Measurements from ENCODE around the gene PRR14L.
"Not testable (repeated sequence)": the region's sequence is repeated elsewhere in the genome, so short reads cannot be mapped to it uniquely, and the experiment has no call there.

Gene PRR14L

DNA sequence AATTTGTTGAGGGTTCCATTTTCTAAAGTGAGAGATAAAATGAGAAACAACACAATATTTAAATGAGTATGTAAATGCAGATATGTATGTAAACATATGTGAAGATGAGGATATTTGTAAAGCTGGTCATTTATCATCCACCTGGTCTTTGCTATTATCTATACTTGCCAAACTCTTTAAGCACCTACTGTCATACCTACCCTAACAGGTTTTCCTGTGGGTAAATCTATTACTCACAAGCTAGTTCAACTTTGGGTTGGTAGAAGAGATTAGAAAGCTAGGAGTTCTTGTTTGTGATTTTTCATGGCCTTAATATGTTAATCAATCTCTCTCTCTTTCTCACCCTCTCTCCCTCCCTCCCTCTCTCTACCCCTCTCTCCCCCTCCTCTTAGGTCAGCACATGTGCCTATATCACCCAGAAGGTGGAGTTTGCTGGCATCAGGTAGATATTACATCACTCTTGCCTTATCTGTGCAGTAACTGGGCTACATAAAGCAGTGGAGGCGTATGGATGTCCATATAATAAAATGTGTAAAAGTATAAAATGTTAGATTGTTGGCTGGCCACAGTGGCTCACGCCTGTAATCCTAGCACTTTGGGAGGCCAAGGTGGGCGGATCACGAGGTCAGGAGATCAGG lies 18.6 kb upstream of the PRR14L start:
- H3K4me3 ChIP-seq (ENCODE audit: low read depth, low read length), result no peak overlapping the region
- no peak for DNase-seq
- H3K36me3 ChIP-seq (replicated peaks), result peaks cover 20% of the 10 kb centered on the region
- no peaks in the 10 kb centered on the region for H3K27me3 ChIP-seq (replicated peaks)
- in situ Hi-C loops (cut with HindIII; ENCODE audit: low pct_ligation_motif_present, low sequenced_read_pairs), result no loop called here
- no peak overlapping the region for H3K27ac ChIP-seq
- TF ChIP-seq, protein P1, sequence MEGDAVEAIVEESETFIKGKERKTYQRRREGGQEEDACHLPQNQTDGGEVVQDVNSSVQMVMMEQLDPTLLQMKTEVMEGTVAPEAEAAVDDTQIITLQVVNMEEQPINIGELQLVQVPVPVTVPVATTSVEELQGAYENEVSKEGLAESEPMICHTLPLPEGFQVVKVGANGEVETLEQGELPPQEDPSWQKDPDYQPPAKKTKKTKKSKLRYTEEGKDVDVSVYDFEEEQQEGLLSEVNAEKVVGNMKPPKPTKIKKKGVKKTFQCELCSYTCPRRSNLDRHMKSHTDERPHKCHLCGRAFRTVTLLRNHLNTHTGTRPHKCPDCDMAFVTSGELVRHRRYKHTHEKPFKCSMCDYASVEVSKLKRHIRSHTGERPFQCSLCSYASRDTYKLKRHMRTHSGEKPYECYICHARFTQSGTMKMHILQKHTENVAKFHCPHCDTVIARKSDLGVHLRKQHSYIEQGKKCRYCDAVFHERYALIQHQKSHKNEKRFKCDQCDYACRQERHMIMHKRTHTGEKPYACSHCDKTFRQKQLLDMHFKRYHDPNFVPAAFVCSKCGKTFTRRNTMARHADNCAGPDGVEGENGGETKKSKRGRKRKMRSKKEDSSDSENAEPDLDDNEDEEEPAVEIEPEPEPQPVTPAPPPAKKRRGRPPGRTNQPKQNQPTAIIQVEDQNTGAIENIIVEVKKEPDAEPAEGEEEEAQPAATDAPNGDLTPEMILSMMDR (IDR thresholded peaks at IDR 0.05; ENCODE audit: low read depth, low read length, missing control alignments), result no peak

DNA sequence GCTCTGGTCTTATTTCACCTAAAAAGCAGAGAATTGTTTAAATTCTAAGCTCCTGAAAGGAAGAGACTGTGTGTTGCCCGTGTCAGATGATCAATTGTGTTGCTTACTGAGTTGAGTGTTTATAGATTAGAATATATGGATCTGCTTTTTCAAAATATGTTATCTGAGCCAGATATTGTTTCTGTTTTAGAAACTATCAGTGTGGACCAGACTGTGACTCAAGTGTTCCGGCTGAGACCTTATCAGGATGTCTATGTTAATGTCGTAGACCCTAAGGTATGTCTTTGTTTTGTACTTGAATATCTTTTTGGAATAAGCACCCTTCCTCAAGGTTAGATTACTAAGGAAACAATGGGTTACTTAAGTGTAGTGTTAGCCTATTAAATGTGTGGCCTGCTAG lies 14.9 kb upstream of the PRR14L start:
- in situ Hi-C loops (cut with HindIII; ENCODE audit: low pct_ligation_motif_present, low sequenced_read_pairs), result no loop called here
- TF ChIP-seq, protein P1 (IDR thresholded peaks at IDR 0.05; ENCODE audit: low read depth, low read length, missing control alignments), result no peak
- H3K36me3 ChIP-seq (replicated peaks), result peaks cover 31% of the 10 kb centered on the region
- H3K27ac ChIP-seq, result no peak overlapping the region
- no peaks in the 10 kb centered on the region for H3K27me3 ChIP-seq (replicated peaks)
- no peak for DNase-seq
- H3K4me3 ChIP-seq (ENCODE audit: low read depth, low read length), result no peak overlapping the region

DNA sequence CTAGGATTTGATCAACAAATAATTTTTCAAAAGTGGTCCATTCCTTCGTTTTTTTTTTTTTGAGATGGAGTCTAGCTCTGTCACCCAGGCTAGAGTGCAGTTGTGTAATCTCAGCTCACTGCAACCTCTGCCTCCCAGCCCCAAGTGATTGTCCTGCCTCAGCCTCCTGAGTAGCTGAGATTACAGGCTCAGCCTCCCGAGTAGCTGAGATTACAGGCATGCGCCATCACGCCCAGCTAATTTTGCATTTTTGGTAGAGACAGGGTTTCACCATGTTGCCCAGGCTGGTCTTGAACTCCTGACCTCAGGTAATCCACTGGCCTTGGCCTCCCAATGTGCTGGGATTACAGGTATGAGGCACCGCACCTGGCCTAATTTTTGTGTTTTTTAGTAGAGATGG lies 8.9 kb upstream of the PRR14L start:
- H3K27me3 ChIP-seq (replicated peaks); H3K27ac ChIP-seq; DNase-seq; H3K4me3 ChIP-seq (ENCODE audit: low read depth, low read length); in situ Hi-C loops (cut with HindIII; ENCODE audit: low pct_ligation_motif_present, low sequenced_read_pairs): not testable (repeated sequence)
- H3K36me3 ChIP-seq (replicated peaks), result peaks cover 17% of the 10 kb centered on the region

DNA sequence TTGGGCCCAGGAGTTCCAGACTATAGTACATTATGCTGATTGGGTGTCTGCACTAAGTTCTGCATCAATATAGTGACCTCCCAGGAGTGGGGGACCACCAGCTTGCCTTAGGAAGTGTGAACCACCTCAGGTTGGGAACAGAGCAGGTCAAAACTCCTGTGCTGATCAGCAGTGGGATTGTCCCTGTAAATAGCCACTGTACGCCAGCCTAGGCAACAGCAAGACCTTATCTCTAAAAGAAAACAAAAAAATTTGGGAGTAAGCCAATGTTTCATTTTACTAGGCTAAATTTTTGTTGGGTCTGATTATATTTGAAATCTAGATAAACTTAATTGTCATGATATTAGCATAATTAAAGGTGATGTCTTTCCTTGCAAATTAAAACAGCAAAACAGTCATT lies 7.3 kb upstream of the PRR14L start:
- DNase-seq, result no peak
- Histone ChIP-seq H3K4me3 (ENCODE audit: low read depth, low read length) (no peak overlapping the region), H3K36me3 (replicated peaks) (peaks cover 16% of the 10 kb centered on the region), H3K27me3 (replicated peaks) (no peaks in the 10 kb centered on the region), H3K27ac (no peak overlapping the region)
- TF ChIP-seq, protein P1 (IDR thresholded peaks at IDR 0.05; ENCODE audit: low read depth, low read length, missing control alignments), result no peak
- in situ Hi-C loops (cut with HindIII; ENCODE audit: low pct_ligation_motif_present, low sequenced_read_pairs), result no loop called here

DNA sequence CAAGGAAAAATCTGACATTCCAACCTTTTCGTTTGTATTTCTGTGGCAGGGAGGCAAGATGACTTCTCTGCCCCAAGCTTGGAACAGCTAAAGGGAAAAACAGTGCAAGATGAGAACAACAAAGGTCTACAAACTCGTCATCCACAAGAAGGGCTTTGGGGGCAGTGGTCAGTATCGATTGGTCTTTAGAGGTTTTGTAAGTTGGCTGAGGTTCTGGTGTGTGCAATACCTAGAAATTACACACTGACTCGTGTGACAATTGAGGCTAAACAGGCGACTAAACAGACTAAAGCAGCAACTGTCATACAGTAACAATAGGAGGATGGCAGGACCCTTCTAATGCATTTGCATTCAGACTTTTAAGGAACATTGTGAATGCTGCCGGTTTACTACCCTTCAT lies 4.9 kb upstream of the PRR14L start:
- H3K36me3 ChIP-seq (replicated peaks), result peaks cover 5% of the 10 kb centered on the region
- in situ Hi-C loops (cut with HindIII; ENCODE audit: low pct_ligation_motif_present, low sequenced_read_pairs), result no loop called here
- H3K4me3 ChIP-seq (ENCODE audit: low read depth, low read length), result peak overlapping the region; percentile 85
- DNase-seq, result no peak
- H3K27ac ChIP-seq, result no peak overlapping the region
- TF ChIP-seq, protein P1 (IDR thresholded peaks at IDR 0.05; ENCODE audit: low read depth, low read length, missing control alignments), result no peak
- no peaks in the 10 kb centered on the region for H3K27me3 ChIP-seq (replicated peaks)

DNA sequence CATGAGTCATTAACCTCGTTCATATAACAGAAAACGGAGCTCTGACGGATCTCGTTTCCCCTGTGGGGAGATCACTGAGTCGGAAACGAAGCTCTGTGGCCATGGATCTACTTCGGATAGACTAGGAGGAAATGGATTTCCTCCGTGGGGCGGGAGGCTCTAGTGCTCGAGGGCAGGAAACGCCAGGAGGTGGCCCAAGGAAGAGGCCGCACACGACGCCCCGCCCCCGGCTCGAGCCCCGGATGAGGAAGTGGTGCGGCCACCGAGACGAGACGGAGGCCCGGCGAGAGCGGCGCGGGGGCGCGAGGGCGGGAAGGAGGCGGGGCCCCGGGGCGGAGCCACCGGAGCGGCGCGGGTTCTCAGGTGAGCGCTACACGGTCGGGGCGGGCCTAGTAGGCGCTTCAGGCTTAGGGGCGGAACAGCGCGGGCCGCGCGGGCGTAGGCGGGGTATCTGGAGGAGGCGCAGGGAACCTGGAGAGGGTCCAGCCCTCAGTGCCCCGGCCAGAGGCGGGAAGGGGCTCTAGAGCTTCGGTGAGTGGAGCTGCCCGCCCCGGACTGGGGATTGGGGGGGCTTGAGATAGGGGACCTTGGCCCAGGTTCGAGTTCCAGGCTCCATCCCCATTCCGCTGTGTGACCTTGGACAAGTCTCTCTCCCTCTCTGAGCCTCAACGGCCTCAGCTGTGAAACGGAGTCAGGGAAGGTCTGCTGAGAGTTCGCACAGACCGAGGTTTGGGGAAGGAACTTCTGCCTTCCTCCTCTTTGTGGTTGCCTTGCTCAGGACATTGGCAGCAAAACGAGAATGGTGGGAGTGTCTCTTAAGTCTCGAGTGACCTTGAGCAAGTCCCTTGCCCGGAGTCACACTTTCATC lies 3.9 kb upstream of the PRR14L start, which contains the start of gene DEPDC5:
DEPDC5 (plus strand) TSS at position 386 of the 868 bp plus-strand sequence. CDS start 903 bp downstream, outside the sequence.
- in situ Hi-C loops (cut with HindIII; ENCODE audit: low pct_ligation_motif_present, low sequenced_read_pairs), result no loop called here
- TF ChIP-seq, protein P1 (IDR thresholded peaks at IDR 0.05; ENCODE audit: low read depth, low read length, missing control alignments), result no peak
- Histone ChIP-seq H3K27me3 (replicated peaks) (no peaks in the 10 kb centered on the region), H3K36me3 (replicated peaks) (peaks cover 3% of the 10 kb centered on the region), H3K27ac (peak within 1 kb of the TSS; percentile 82), H3K4me3 (ENCODE audit: low read depth, low read length) (peak within 1 kb of the TSS; percentile 85)
- peak; percentile 83 for DNase-seq

All from brain microvascular endothelial cell (primary cell).